Endometrial microvascular endothelial cells (primary cell): ENCODE measurements around the gene LHX3. TPM values are rescaled to one million over a fixed set of nuclear protein-coding genes. Genes with fewer than 3 reads are reported as not detected.

Experiments used
- in situ Hi-C: cut with HindIII; loops from 2 replicates; pipeline ENCODE4 v1.10.0; 2017; ENCODE audit warnings: low sequenced_read_pairs, low pct_unique_long_range_greater_than_20kb; ENCODE audit errors: inconsistent ontology term
- total RNA-seq: library from RNA; depleted of rRNA; stranded (reverse); fragments of >200 nt; gene quantifications from one replicate; pipeline ENCODE4 v1.2.3, GENCODE V29; 2015; ENCODE audit errors: inconsistent ontology term

LHX3 gene
- total RNA-seq, 1 donor from 2014 or later, result not detected

GRCh38 chr9:136171009-136171800 lies 33.7 kb downstream of the LHX3 start:
- in situ Hi-C loops, result no loop called here

- in situ Hi-C loops, result no loop called here
These were observed 34.7 kb downstream of the LHX3 start for GRCh38 chr9:136170006-136170901.

- in situ Hi-C loops, result no loop called here
These were observed 35.4 kb downstream of the LHX3 start for GRCh38 chr9:136169495-136169894.

GRCh38 chr9:136163248-136163850 lies 41.6 kb downstream of the LHX3 start:
- in situ Hi-C loops, result no loop called here

GRCh38 chr9:136160995-136161610 lies 43.8 kb downstream of the LHX3 start:
- in situ Hi-C loops, result no loop called here

GRCh38 chr9:136160381-136160841 lies 44.5 kb downstream of the LHX3 start:
- in situ Hi-C loops, result no loop called here

GRCh38 chr9:136159851-136160250 lies 45.1 kb downstream of the LHX3 start:
- in situ Hi-C loops, result no loop called here

GRCh38 chr9:136157477-136158265 lies 47.3 kb downstream of the LHX3 start:
- in situ Hi-C loops, result no loop called here

- in situ Hi-C loops, result no loop called here
These were observed 48.5 kb downstream of the LHX3 start for GRCh38 chr9:136156209-136157120.

GRCh38 chr9:136155576-136155975 lies 49.4 kb downstream of the LHX3 start:
- in situ Hi-C loops, result no loop called here

- in situ Hi-C loops, result no loop called here
These were observed 50.0 kb downstream of the LHX3 start for GRCh38 chr9:136154943-136155342.

- in situ Hi-C loops, result no loop called here
These were observed 51.4 kb downstream of the LHX3 start for GRCh38 chr9:136153381-136154065.

GRCh38 chr9:136152931-136153330 lies 52.0 kb downstream of the LHX3 start:
- in situ Hi-C loops, result no loop called here

GRCh38 chr9:136152543-136152866 lies 52.4 kb downstream of the LHX3 start:
- in situ Hi-C loops, result no loop called here

- in situ Hi-C loops, result no loop called here
These were observed 52.9 kb downstream of the LHX3 start for GRCh38 chr9:136151848-136152542.

GRCh38 chr9:136151214-136151804 lies 53.6 kb downstream of the LHX3 start:
- in situ Hi-C loops, result no loop called here
